Measurements from ENCODE around the gene FBXO21.

FBXO21 gene

GRCh38 chr12:117093918-117094630 lies 96.2 kb downstream of the FBXO21 start:
- H3K27ac ChIP-seq, result no peak overlapping the region
- TF ChIP-seq CTCF (IDR thresholded peaks at IDR 0.05) (no peak), ZFX (IDR thresholded peaks at IDR 0.05; ENCODE audit: borderline replicate concordance) (no peak)

GRCh38 chr12:117093431-117093830 lies 96.8 kb downstream of the FBXO21 start:
- H3K27ac ChIP-seq, result no peak overlapping the region
- TF ChIP-seq ZFX (IDR thresholded peaks at IDR 0.05; ENCODE audit: borderline replicate concordance) (no peak), CTCF (IDR thresholded peaks at IDR 0.05) (no peak)

GRCh38 chr12:117092886-117093285 lies 97.4 kb downstream of the FBXO21 start:
- TF ChIP-seq CTCF (IDR thresholded peaks at IDR 0.05) (no peak), ZFX (IDR thresholded peaks at IDR 0.05; ENCODE audit: borderline replicate concordance) (no peak)
- no peak overlapping the region for H3K27ac ChIP-seq

- no peak for TF ChIP-seq CTCF (IDR thresholded peaks at IDR 0.05)
- no peak for TF ChIP-seq ZFX (IDR thresholded peaks at IDR 0.05; ENCODE audit: borderline replicate concordance)
- no peak overlapping the region for H3K27ac ChIP-seq
These were observed 97.8 kb downstream of the FBXO21 start for GRCh38 chr12:117092511-117092780.

Data from 22Rv1 (cell line).